Activated T-helper 17 cell treated with anti-CD3 and anti-CD28 coated beads, Interleukin-2, amount 50 U/mL, for 72 hours (primary cell): ENCODE results near the gene REEP3. TPM values are rescaled to one million over a fixed set of nuclear protein-coding genes. Genes with fewer than 3 reads are reported as not detected.
A peak's percentile ranks its signal among the peaks of the same experiment; 100 is the strongest.
"Not testable (repeated sequence)": the region's sequence is repeated elsewhere in the genome, so short reads cannot be mapped to it uniquely, and the experiment has no call there.

Source experiments
- ATAC-seq: fragments of 150-1000 bp; cut with Tn5 transposase; replicated peaks from 2 replicates; pipeline ENCODE4 v1.10.0; 2021; ENCODE audit warnings: mild to moderate bottlenecking, moderate library complexity
- H3K27ac Mint-ChIP-seq: one replicate; pipeline ENCODE4 v1.8.0; 2022; ENCODE audit warnings: mixed read lengths
- H3K27me3 Mint-ChIP-seq: one replicate; pipeline ENCODE4 v1.8.0; 2022; ENCODE audit warnings: mixed read lengths
- H3K36me3 Mint-ChIP-seq: one replicate; pipeline ENCODE4 v1.8.0; 2022; ENCODE audit warnings: low read depth, mild to moderate bottlenecking, mixed read lengths
- H3K4me1 Mint-ChIP-seq: one replicate; pipeline ENCODE4 v1.8.0; 2022; ENCODE audit warnings: mixed read lengths
- H3K4me3 Mint-ChIP-seq: one replicate; pipeline ENCODE4 v1.8.0; 2022; ENCODE audit warnings: mild to moderate bottlenecking, mixed read lengths
- H3K9me3 Mint-ChIP-seq: one replicate; pipeline ENCODE4 v1.8.0; 2022; ENCODE audit warnings: mixed read lengths
- total RNA-seq, 2 donors: library from RNA; stranded (reverse); gene quantifications; one replicate each; pipeline ENCODE4 v1.2.3, GENCODE V29; 2022

REEP3 gene
- total RNA-seq, 2 donors from 2014 or later, result 18.5 to 20.0 TPM

- peaks cover 5% of the 10 kb centered on the region for H3K4me1 Mint-ChIP-seq
- no peaks in the 10 kb centered on the region for H3K9me3 Mint-ChIP-seq
- ATAC-seq, result no peak
- no peaks in the 10 kb centered on the region for H3K36me3 Mint-ChIP-seq
- H3K4me3 Mint-ChIP-seq, result no peak overlapping the region
- no peaks in the 10 kb centered on the region for H3K27me3 Mint-ChIP-seq
- H3K27ac Mint-ChIP-seq, result no peak overlapping the region
Observed at GRCh38 chr10:63498665-63499064, 22.5 kb upstream of the REEP3 start.

- not testable (repeated sequence) for H3K9me3 Mint-ChIP-seq, H3K27ac Mint-ChIP-seq, ATAC-seq, H3K4me3 Mint-ChIP-seq, H3K27me3 Mint-ChIP-seq, H3K36me3 Mint-ChIP-seq, H3K4me1 Mint-ChIP-seq
Observed at GRCh38 chr10:63500551-63500950, 20.6 kb upstream of the REEP3 start.

GRCh38 chr10:63501954-63502353 is 19.2 kb upstream of the REEP3 start:
- no peak overlapping the region for H3K4me3 Mint-ChIP-seq
- ATAC-seq, result no peak
- H3K27ac Mint-ChIP-seq, result no peak overlapping the region
- H3K27me3 Mint-ChIP-seq, result no peaks in the 10 kb centered on the region
- H3K36me3 Mint-ChIP-seq, result no peaks in the 10 kb centered on the region
- peaks cover 9% of the 10 kb centered on the region for H3K4me1 Mint-ChIP-seq
- no peaks in the 10 kb centered on the region for H3K9me3 Mint-ChIP-seq

GRCh38 chr10:63502832-63503231 is 18.4 kb upstream of the REEP3 start:
- no peak for ATAC-seq
- no peaks in the 10 kb centered on the region for H3K36me3 Mint-ChIP-seq
- no peaks in the 10 kb centered on the region for H3K9me3 Mint-ChIP-seq
- no peak overlapping the region for H3K4me3 Mint-ChIP-seq
- H3K27me3 Mint-ChIP-seq, result no peaks in the 10 kb centered on the region
- H3K4me1 Mint-ChIP-seq, result peaks cover 9% of the 10 kb centered on the region
- no peak overlapping the region for H3K27ac Mint-ChIP-seq

- Mint-ChIP-seq H3K4me1 (peaks cover 9% of the 10 kb centered on the region), H3K36me3 (no peaks in the 10 kb centered on the region), H3K27ac (no peak overlapping the region), H3K4me3 (no peak overlapping the region), H3K27me3 (no peaks in the 10 kb centered on the region), H3K9me3 (no peaks in the 10 kb centered on the region)
- ATAC-seq, result no peak
Observed at GRCh38 chr10:63503395-63503794, 17.8 kb upstream of the REEP3 start.

GRCh38 chr10:63504145-63504881 is 16.9 kb upstream of the REEP3 start:
- Mint-ChIP-seq H3K9me3 (no peaks in the 10 kb centered on the region), H3K36me3 (no peaks in the 10 kb centered on the region), H3K4me3 (no peak overlapping the region), H3K27ac (no peak overlapping the region), H3K27me3 (no peaks in the 10 kb centered on the region), H3K4me1 (peaks cover 5% of the 10 kb centered on the region)
- ATAC-seq, result no peak

GRCh38 chr10:63505562-63505961 is 15.6 kb upstream of the REEP3 start:
- Mint-ChIP-seq H3K4me3 (no peak overlapping the region), H3K27me3 (no peaks in the 10 kb centered on the region), H3K9me3 (no peaks in the 10 kb centered on the region), H3K27ac (peak overlapping the region; percentile 53), H3K36me3 (no peaks in the 10 kb centered on the region), H3K4me1 (peaks cover 5% of the 10 kb centered on the region)
- no peak for ATAC-seq

GRCh38 chr10:63506554-63506953 is 14.6 kb upstream of the REEP3 start:
- Mint-ChIP-seq H3K9me3 (no peaks in the 10 kb centered on the region), H3K4me1 (peaks cover 5% of the 10 kb centered on the region), H3K4me3 (no peak overlapping the region), H3K27me3 (no peaks in the 10 kb centered on the region), H3K27ac (no peak overlapping the region), H3K36me3 (no peaks in the 10 kb centered on the region)
- no peak for ATAC-seq

GRCh38 chr10:63515002-63515763 is 6.0 kb upstream of the REEP3 start:
- H3K36me3 Mint-ChIP-seq, result peaks cover 4% of the 10 kb centered on the region
- peak; percentile 91 for ATAC-seq

GRCh38 chr10:63516207-63516606 is 5.0 kb upstream of the REEP3 start:
- H3K27ac Mint-ChIP-seq, result peak overlapping the region; percentile 89
- H3K4me3 Mint-ChIP-seq, result peak overlapping the region; percentile 68
- no peaks in the 10 kb centered on the region for H3K27me3 Mint-ChIP-seq
- no peak for ATAC-seq
- H3K36me3 Mint-ChIP-seq, result peaks cover 4% of the 10 kb centered on the region
- no peaks in the 10 kb centered on the region for H3K9me3 Mint-ChIP-seq
- H3K4me1 Mint-ChIP-seq, result peaks cover 32% of the 10 kb centered on the region

More at GRCh38 chr10:63515002-63515763, 6.0 kb upstream of the REEP3 start:
- H3K9me3 Mint-ChIP-seq, result no peaks in the 10 kb centered on the region
- H3K27me3 Mint-ChIP-seq, result no peaks in the 10 kb centered on the region
- peak overlapping the region; percentile 89 for H3K27ac Mint-ChIP-seq
- peak overlapping the region; percentile 68 for H3K4me3 Mint-ChIP-seq
- peaks cover 32% of the 10 kb centered on the region for H3K4me1 Mint-ChIP-seq

- no peaks in the 10 kb centered on the region for H3K9me3 Mint-ChIP-seq
- no peak for ATAC-seq
- no peaks in the 10 kb centered on the region for H3K27me3 Mint-ChIP-seq
- H3K4me3 Mint-ChIP-seq, result peak overlapping the region; percentile 93
- peaks cover 36% of the 10 kb centered on the region for H3K4me1 Mint-ChIP-seq
- peak overlapping the region; percentile 85 for H3K27ac Mint-ChIP-seq
- H3K36me3 Mint-ChIP-seq, result peaks cover 17% of the 10 kb centered on the region
Observed at GRCh38 chr10:63518690-63519288, 2.4 kb upstream of the REEP3 start.

- Mint-ChIP-seq H3K27me3 (no peaks in the 10 kb centered on the region), H3K36me3 (peaks cover 18% of the 10 kb centered on the region), H3K4me1 (peaks cover 36% of the 10 kb centered on the region), H3K9me3 (no peaks in the 10 kb centered on the region), H3K4me3 (peak overlapping the region; percentile 93), H3K27ac (peak overlapping the region; percentile 94)
- peak; percentile 63 for ATAC-seq
Observed at GRCh38 chr10:63521416-63522276, 445 bp downstream of the REEP3 start.

GRCh38 chr10:63522277-63522687 is 1.1 kb downstream of the REEP3 start:
- peak overlapping the region; percentile 94 for H3K27ac Mint-ChIP-seq
- H3K27me3 Mint-ChIP-seq, result no peaks in the 10 kb centered on the region
- ATAC-seq, result peak; percentile 23
- no peaks in the 10 kb centered on the region for H3K9me3 Mint-ChIP-seq
- H3K4me3 Mint-ChIP-seq, result peak overlapping the region; percentile 93
- peaks cover 36% of the 10 kb centered on the region for H3K4me1 Mint-ChIP-seq
- peaks cover 18% of the 10 kb centered on the region for H3K36me3 Mint-ChIP-seq

- peak overlapping the region; percentile 93 for H3K4me3 Mint-ChIP-seq
Observed at GRCh38 chr10:63522995-63523394, 1.8 kb downstream of the REEP3 start.

More at GRCh38 chr10:63522995-63523394, 1.8 kb downstream of the REEP3 start:
- no peaks in the 10 kb centered on the region for H3K9me3 Mint-ChIP-seq
- peak overlapping the region; percentile 94 for H3K27ac Mint-ChIP-seq
- H3K4me1 Mint-ChIP-seq, result peaks cover 38% of the 10 kb centered on the region
- peaks cover 22% of the 10 kb centered on the region for H3K36me3 Mint-ChIP-seq
- ATAC-seq, result no peak
- no peaks in the 10 kb centered on the region for H3K27me3 Mint-ChIP-seq
